ENCODE measurements around the gene COPG2. TPM values are rescaled to one million over a fixed set of nuclear protein-coding genes. Genes with fewer than 3 reads are reported as not detected.
A peak's percentile ranks its signal among the peaks of the same experiment; 100 is the strongest.

The COPG2 gene
- total and polyA plus RNA-seq, 2 of the 13 experiments (the other 11 are each of a cell fraction or from before 2014, with no cell fraction given): 14.1 to 17.7 TPM

GRCh38 chr7:130486114-130486953 lies 182.2 kb downstream of the COPG2 start (continued):
- no peak for TF ChIP-seq ATF6 (CRISPR knock-in tag; conservative IDR thresholded peaks at IDR 0.05)
- 0 out of 2 replicates have a peak, but pooled peaks have one; percentile 16 for TF ChIP-seq CREBL2 (CRISPR knock-in tag; IDR thresholded peaks at IDR 0.05; ENCODE audit: borderline replicate concordance)
- peak; percentile 95 for TF ChIP-seq MAX (IDR thresholded peaks at IDR 0.05)
- TF ChIP-seq POLR2G (IDR thresholded peaks at IDR 0.05; ENCODE audit: low read depth, low read length): peak; percentile 56; the same call in 1 of the 2 replicates
- TF ChIP-seq ZNF382 (CRISPR knock-in tag; IDR thresholded peaks at IDR 0.05; ENCODE audit: borderline replicate concordance): no peak
- peak; percentile 65 for TF ChIP-seq HDAC2 (CRISPR knock-in tag; IDR thresholded peaks at IDR 0.05)
- peak; percentile 31; the same call in 1 of the 2 replicates for TF ChIP-seq BHLHE40 (IDR thresholded peaks at IDR 0.05; ENCODE audit: low read length)
- no peak for TF ChIP-seq HNRNPH1 (optimal IDR thresholded peaks at IDR 0.05; ENCODE audit: low read depth, low read length)
- no peak for TF ChIP-seq MZF1 (CRISPR knock-in tag; IDR thresholded peaks at IDR 0.05; ENCODE audit: borderline replicate concordance)
- peak; percentile 89 for TF ChIP-seq SPEN (CRISPR knock-in tag; IDR thresholded peaks at IDR 0.05; ENCODE audit: low read depth)
- TF ChIP-seq ZNF703 (CRISPR knock-in tag; IDR thresholded peaks at IDR 0.05; ENCODE audit: borderline replicate concordance): peak; percentile 51; the same call in 1 of the 2 replicates
- TF ChIP-seq ZNF660 (CRISPR knock-in tag; IDR thresholded peaks at IDR 0.05; ENCODE audit: borderline replicate concordance, low read depth): no peak
- TF ChIP-seq FOXO1 (CRISPR knock-in tag; IDR thresholded peaks at IDR 0.05): peak; percentile 54
- no peak for TF ChIP-seq NR2F2 (IDR thresholded peaks at IDR 0.05; ENCODE audit: borderline replicate concordance, low read depth)
- TF ChIP-seq ZNF367 (CRISPR knock-in tag; IDR thresholded peaks at IDR 0.05; ENCODE audit: borderline replicate concordance): no peak
- no peak for TF ChIP-seq ZFP62 (CRISPR knock-in tag; IDR thresholded peaks at IDR 0.05)
- no peak for TF ChIP-seq ZKSCAN5 (CRISPR knock-in tag; IDR thresholded peaks at IDR 0.05)
- no peak for TF ChIP-seq MTA3 (CRISPR knock-in tag; IDR thresholded peaks at IDR 0.05)
- TF ChIP-seq KDM2A (CRISPR knock-in tag; IDR thresholded peaks at IDR 0.05; ENCODE audit: borderline replicate concordance, low read depth): peak; percentile 90
- TF ChIP-seq GZF1 (CRISPR knock-in tag; IDR thresholded peaks at IDR 0.05): no peak
- peak; percentile 90 for TF ChIP-seq ELF1 (CRISPR knock-in tag; IDR thresholded peaks at IDR 0.05)
- TF ChIP-seq HOXD1 (CRISPR knock-in tag; IDR thresholded peaks at IDR 0.05): no peak
- TF ChIP-seq ZMAT3 (CRISPR knock-in tag; conservative IDR thresholded peaks at IDR 0.05): peak; percentile 92; the same call in 1 of the 2 replicates
- no peak for TF ChIP-seq NR2F1 (CRISPR knock-in tag; IDR thresholded peaks at IDR 0.05)
- no peak for TF ChIP-seq HNRNPLL (IDR thresholded peaks at IDR 0.05; ENCODE audit: low read depth, low read length, poor library complexity, severe bottlenecking)
- no peak; the same call in 1 of the 2 replicates for TF ChIP-seq SAFB2 (CRISPR knock-in tag; IDR thresholded peaks at IDR 0.05; ENCODE audit: borderline replicate concordance, low read depth)
- no peak for TF ChIP-seq ZUFSP (CRISPR knock-in tag; IDR thresholded peaks at IDR 0.05; ENCODE audit: borderline replicate concordance)
